ENCODE measurements around the gene ZNF618.

- TF ChIP-seq CTCF (conservative IDR thresholded peaks at IDR 0.05; ENCODE audit: low read depth in 2 of 2) (no peak), EZH2 (IDR thresholded peaks at IDR 0.05; ENCODE audit: low read depth, unreplicated experiment) (no peak), REST (IDR thresholded peaks at IDR 0.05; ENCODE audit: unreplicated experiment) (no peak), POLR2AphosphoS5 (IDR thresholded peaks at IDR 0.05; ENCODE audit: low read depth) (no peak), EZH2phosphoT487 (IDR thresholded peaks at IDR 0.05; ENCODE audit: unreplicated experiment) (no peak), ETS1 (IDR thresholded peaks at IDR 0.05) (no peak), NANOG (IDR thresholded peaks at IDR 0.05; ENCODE audit: borderline replicate concordance) (no peak), ZNF331 (CRISPR knock-in tag; IDR thresholded peaks at IDR 0.05; ENCODE audit: low read depth) (no peak), CREB1 (CRISPR knock-in tag; IDR thresholded peaks at IDR 0.05; ENCODE audit: low read depth) (no peak), ZNF114 (CRISPR knock-in tag; IDR thresholded peaks at IDR 0.05) (no peak), ZNF462 (CRISPR knock-in tag; IDR thresholded peaks at IDR 0.05) (no peak)
Observed at GRCh38 chr9:113931140-113931539, 55.0 kb downstream of the ZNF618 start.
